Breast epithelium (tissue), 3 donors: ENCODE measurements around the gene OSBPL6.
"Not testable (repeated sequence)": the region's sequence is repeated elsewhere in the genome, so short reads cannot be mapped to it uniquely, and the experiment has no call there.

Source experiments
- POLR2A ChIP-seq: fragments of 450-650 bp; IDR thresholded peaks from one replicate; pipeline ENCODE4 v1.6.1; 2016; ENCODE audit warnings: antibody characterized with exemption, mild to moderate bottlenecking, moderate library complexity
- POLR2AphosphoS5 ChIP-seq, 3 donors: sonication (generic); formaldehyde crosslinking; IDR thresholded peaks; one replicate each; pipeline ENCODE4 v1.6.1; 2017; ENCODE audit warnings: antibody characterized with exemption in 3 of 3
- TF ChIP-seq, protein P1 (sequence below), 3 donors: fragments of 450-650 bp; IDR thresholded peaks; one replicate each; pipeline ENCODE4 v1.5.1; 2016 to 2017; ENCODE audit warnings: antibody characterized with exemption in 3 of 3, mild to moderate bottlenecking in 3 of 3, moderate library complexity in 3 of 3

DNA sequence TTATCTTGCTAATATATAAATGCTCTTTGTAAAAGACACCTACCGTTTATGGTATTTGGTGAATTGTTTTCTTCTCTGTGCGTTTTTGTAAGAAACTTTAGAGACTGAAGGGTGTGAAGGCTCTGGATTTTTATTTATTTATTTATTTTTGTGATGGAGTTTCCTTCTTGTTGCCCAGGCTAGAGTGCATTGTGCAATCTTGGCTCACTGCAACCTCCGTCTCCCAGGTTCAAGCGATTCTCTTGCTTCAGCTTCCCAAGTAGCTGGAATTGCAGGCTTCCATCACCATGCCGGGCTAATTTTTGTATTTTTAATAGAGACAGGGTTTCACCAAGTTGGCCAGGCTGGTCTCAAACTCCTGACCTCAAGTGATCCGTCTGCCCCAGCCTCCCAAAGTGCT, 129.0 kb downstream of the OSBPL6 start:
- TF ChIP-seq, protein P1, sequence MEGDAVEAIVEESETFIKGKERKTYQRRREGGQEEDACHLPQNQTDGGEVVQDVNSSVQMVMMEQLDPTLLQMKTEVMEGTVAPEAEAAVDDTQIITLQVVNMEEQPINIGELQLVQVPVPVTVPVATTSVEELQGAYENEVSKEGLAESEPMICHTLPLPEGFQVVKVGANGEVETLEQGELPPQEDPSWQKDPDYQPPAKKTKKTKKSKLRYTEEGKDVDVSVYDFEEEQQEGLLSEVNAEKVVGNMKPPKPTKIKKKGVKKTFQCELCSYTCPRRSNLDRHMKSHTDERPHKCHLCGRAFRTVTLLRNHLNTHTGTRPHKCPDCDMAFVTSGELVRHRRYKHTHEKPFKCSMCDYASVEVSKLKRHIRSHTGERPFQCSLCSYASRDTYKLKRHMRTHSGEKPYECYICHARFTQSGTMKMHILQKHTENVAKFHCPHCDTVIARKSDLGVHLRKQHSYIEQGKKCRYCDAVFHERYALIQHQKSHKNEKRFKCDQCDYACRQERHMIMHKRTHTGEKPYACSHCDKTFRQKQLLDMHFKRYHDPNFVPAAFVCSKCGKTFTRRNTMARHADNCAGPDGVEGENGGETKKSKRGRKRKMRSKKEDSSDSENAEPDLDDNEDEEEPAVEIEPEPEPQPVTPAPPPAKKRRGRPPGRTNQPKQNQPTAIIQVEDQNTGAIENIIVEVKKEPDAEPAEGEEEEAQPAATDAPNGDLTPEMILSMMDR (IDR thresholded peaks at IDR 0.05), result not testable (repeated sequence)
- TF ChIP-seq POLR2AphosphoS5 (IDR thresholded peaks at IDR 0.05); POLR2A: not testable (repeated sequence)
